GM12878 (cell line): ENCODE data around the gene DPF3. TPM values are rescaled to one million over a fixed set of nuclear protein-coding genes. Genes with fewer than 3 reads are reported as not detected.

Experiments used
- ATAC-seq: fragments of 200-7000 bp; cut with Tn5 transposase; 3 replicates; pipeline ENCODE4 v1.9.1; 2020; ENCODE audit warnings: mild to moderate bottlenecking, moderate library complexity
- BruUV-seq: library from RNA; stranded (reverse); fragments of 400-500 nt; replicated peaks from 2 replicates; lab custom pipeline; 2021; lab: Mats Ljungman, UMichigan
- CTCF ChIA-PET: fragments of 300-600 bp; sonication (Branson Sonifier 250); formaldehyde crosslinking; extraction: SDS; loops from one replicate; lab custom pipeline; 2021; ENCODE audit warnings: inconsistent platforms; lab: Yijun Ruan, JAX
- POLR2A ChIA-PET: fragments of 350-600 bp; formaldehyde crosslinking; extraction: SDS; loops from one replicate; lab custom pipeline; 2021; ENCODE audit warnings: inconsistent platforms; lab: Charles Lee
- RAD21 ChIA-PET: fragments of 300-600 bp; sonication (Branson Sonifier 250); formaldehyde crosslinking; loops from one replicate; lab custom pipeline; 2023; ENCODE audit warnings: antibody characterized with exemption; ENCODE audit not compliant: unreplicated experiment; lab: Charles Lee
- SMC1A ChIA-PET: fragments of 300-600 bp; sonication (Branson Sonifier 250); formaldehyde crosslinking; loops from one replicate; lab custom pipeline; 2023; ENCODE audit not compliant: unreplicated experiment, uncharacterized antibody; lab: Charles Lee
- DNase-seq: peaks from one replicate; pipeline ENCODE4 v3.0.0-alpha.2; 2011; ENCODE audit warnings: low read depth, low spot score
- FAIRE-seq: peaks from 3 replicates; lab custom pipeline; 2011; peaks lifted over from hg19 to GRCh38; lab: Jason Lieb, UNC
- H2AFZ ChIP-seq: 2 replicates; pipeline ENCODE4 v1.6.0; 2011; ENCODE audit warnings: low read depth, low read length, control low read depth; ENCODE audit not compliant: control insufficient read depth
- H3K27ac ChIP-seq: 2 replicates; pipeline ENCODE4 v1.5.1; 2011; ENCODE audit warnings: control low read depth; ENCODE audit not compliant: control insufficient read depth, insufficient read depth
- H3K27me3 ChIP-seq, 2 experiments: replicated peaks in 1 of 2; 2 replicates each; pipeline versions ENCODE4 v1.6.0 to v1.6.1; 2011; ENCODE audit warnings: low read length in 1 of 2; ENCODE audit not compliant: control insufficient read depth in 2 of 2, insufficient read depth in 2 of 2
- H3K36me3 ChIP-seq, 2 experiments: 2 replicates each; pipeline ENCODE4 v1.5.1; 2011; ENCODE audit warnings: low read length in 1 of 2; ENCODE audit not compliant: control insufficient read depth in 2 of 2, insufficient read depth in 2 of 2
- H3K4me1 ChIP-seq: 2 replicates; pipeline ENCODE4 v1.6.1; 2011; ENCODE audit warnings: mild to moderate bottlenecking, low read length, moderate library complexity, mixed read lengths; ENCODE audit not compliant: control insufficient read depth, insufficient read depth
- H3K4me2 ChIP-seq: 2 replicates; pipeline ENCODE4 v1.6.0; 2011; ENCODE audit warnings: control low read depth; ENCODE audit not compliant: control insufficient read depth, insufficient read depth
- H3K4me3 ChIP-seq: fragments of 200-600 bp; sonication (generic); 2 replicates; pipeline ENCODE4 v1.5.1; 2016
- H3K79me2 ChIP-seq: 2 replicates; pipeline ENCODE4 v1.6.0; 2011; ENCODE audit warnings: low read length; ENCODE audit not compliant: control insufficient read depth, insufficient read depth
- H3K9ac ChIP-seq: 2 replicates; pipeline ENCODE4 v1.8.0; 2011; ENCODE audit warnings: low read length, control low read depth, mixed read lengths; ENCODE audit not compliant: control insufficient read depth, insufficient read depth
- H3K9me3 ChIP-seq: replicated peaks from 3 replicates; pipeline ENCODE4 v1.5.1; 2011; ENCODE audit warnings: mild to moderate bottlenecking, low read length; ENCODE audit not compliant: control insufficient read depth, insufficient read depth
- H4K20me1 ChIP-seq: 2 replicates; pipeline ENCODE4 v1.6.0; 2011; ENCODE audit not compliant: control insufficient read depth, insufficient read depth
- CBFB ChIP-seq: IDR thresholded peaks from 2 replicates; pipeline ENCODE4 v1.6.1; 2016; ENCODE audit warnings: antibody characterized with exemption, low read depth
- MEF2A ChIP-seq: IDR thresholded peaks from 2 replicates; pipeline ENCODE4 v1.6.1; 2011; ENCODE audit warnings: low read depth, mild to moderate bottlenecking, low read length, moderate library complexity; ENCODE audit not compliant: insufficient read depth
- MLLT1 ChIP-seq: fragments of 450-650 bp; IDR thresholded peaks from 2 replicates; pipeline ENCODE4 v1.6.1; 2016; ENCODE audit warnings: mild to moderate bottlenecking
- POLR2AphosphoS5 ChIP-seq: IDR thresholded peaks from 2 replicates; pipeline ENCODE4 v1.6.1; 2011; ENCODE audit warnings: mild to moderate bottlenecking, low read length, inconsistent platforms
- PRDM15 ChIP-seq: fragments of 450-650 bp; formaldehyde crosslinking; IDR thresholded peaks from 2 replicates; pipeline ENCODE4 v1.4.0; 2020; ENCODE audit warnings: mild to moderate bottlenecking, moderate library complexity
- RELB ChIP-seq: fragments of 450-650 bp; IDR thresholded peaks from 2 replicates; pipeline ENCODE4 v1.6.1; 2017; ENCODE audit warnings: low read depth, mild to moderate bottlenecking, moderate library complexity
- RUNX3 ChIP-seq: IDR thresholded peaks from 2 replicates; pipeline ENCODE4 v1.6.1; 2012; ENCODE audit warnings: low read length, inconsistent platforms
- SMAD5 ChIP-seq: IDR thresholded peaks from 2 replicates; pipeline ENCODE4 v1.6.1; 2016; ENCODE audit warnings: antibody characterized with exemption, low read depth
- ZBTB4 ChIP-seq: fragments of 450-650 bp; formaldehyde crosslinking; IDR thresholded peaks from 2 replicates; pipeline ENCODE4 v1.4.0; 2022; ENCODE audit warnings: mild to moderate bottlenecking, moderate library complexity
- ZNF687 ChIP-seq: fragments of 450-650 bp; IDR thresholded peaks from 2 replicates; pipeline ENCODE4 v1.6.1; 2017; ENCODE audit warnings: mild to moderate bottlenecking, moderate library complexity
- WGBS: methylation state at CpG from one replicate; pipeline ENCODE4 v1.1.6; 2016; ENCODE audit warnings: low lambda C conversion rate; ENCODE audit not compliant: insufficient replicate concordance, insufficient coverage; ENCODE audit errors: missing lambda C conversion rate; 5-methylcytosine and 5-hydroxymethylcytosine counted together
- in situ Hi-C: fragments of 300-500 bp; cut with MboI; formaldehyde crosslinking; loops from 9 replicates; pipeline ENCODE4 v1.14.3; 2018; ENCODE audit warnings: mixed read lengths
- intact Hi-C: fragments of 100-400 bp; cut with micrococcal nuclease; formaldehyde crosslinking; loops from one replicate; pipeline ENCODE4 v1.14.2; 2022; ENCODE audit not compliant: unreplicated experiment
- polyA plus RNA-seq, 11 experiments: library from polyadenylated mRNA; depleted of rRNA in 4 of 11; unstranded in 6 of 11; stranded (reverse) in 5 of 11; fragments of >200 nt; fragmentation: Nextera tagmentation in 4 of 11; fragmentation: Illumina TruSeq in 1 of 11; extraction: Ambion mirVana in 4 of 11; extraction: Trizol in 1 of 11; gene quantifications; 1 replicate in 1 of 11; 2 replicates in 10 of 11; pipeline versions ENCODE4 v1.2.1 to v1.2.3, GENCODE V29; 2011 to 2016; ENCODE audit warnings: inconsistent platforms in 2 of 11, missing spikeins in 2 of 11, low read depth in 1 of 11
- total RNA-seq, 4 experiments: library from RNA; depleted of rRNA in 3 of 4; stranded (reverse); fragments of >200 nt in 3 of 4; fragmentation: Illumina TruSeq in 1 of 4; extraction: Trizol in 1 of 4; gene quantifications; 2 replicates each; pipeline versions ENCODE4 v1.2.1 to v1.2.3, GENCODE V29; 2013 to 2021

The DPF3 gene
- total and polyA plus RNA-seq, 10 of the 15 experiments (the other 5 are each of a cell fraction or from before 2014, with no cell fraction given) = 0.69 to 8.0 (median 2.2) TPM

GRCh38 chr14:72879431-72879830, 14.5 kb downstream of the DPF3 start:
- Histone ChIP-seq H2AFZ (no peak overlapping the region), H3K4me2 (no peak overlapping the region), H4K20me1 (no peaks in the 10 kb centered on the region), H3K4me3 (no peak overlapping the region), H3K36me3 (no peaks in the 10 kb centered on the region), H3K27ac (no peak overlapping the region), H3K9me3 (no peaks in the 10 kb centered on the region; the same call in 2 of the 3 replicates), H3K4me1 (peaks cover 16% of the 10 kb centered on the region), H3K9ac (no peak overlapping the region), H3K27me3 (no peaks in the 10 kb centered on the region), H3K79me2 (no peaks in the 10 kb centered on the region)
- DNase-seq (no peak), ATAC-seq (no peak), FAIRE-seq (no peak)
- ChIA-PET POLR2A (interaction anchor here (0.7 kb wide), 1 partner anchor 20 kb away, joined by 3 read pairs; no protein-coding TSS in a partner anchor), CTCF (no interaction called here), RAD21 (no interaction called here), SMC1A (no interaction called here)
- in situ Hi-C loops (no loop called here), intact Hi-C loops (no loop called here)
- no TSS peak for BruUV-seq
- WGBS = 78% methylated on average over 5 of the region's 6 CpGs
- no peak for TF ChIP-seq ZNF687
- TF ChIP-seq ZBTB4 = no peak
- no peak for TF ChIP-seq CBFB
- no peak for TF ChIP-seq MLLT1
- no peak for TF ChIP-seq RUNX3
- no peak for TF ChIP-seq SMAD5
- no peak for TF ChIP-seq PRDM15 (CRISPR knock-in tag)
- TF ChIP-seq POLR2AphosphoS5 = no peak
- TF ChIP-seq RELB = no peak
- no peak for TF ChIP-seq MEF2A
